ENCODE results near the gene POMZP3.
"Not testable (repeated sequence)": the region's sequence is repeated elsewhere in the genome, so short reads cannot be mapped to it uniquely, and the experiment has no call there.

Gene POMZP3

DNA sequence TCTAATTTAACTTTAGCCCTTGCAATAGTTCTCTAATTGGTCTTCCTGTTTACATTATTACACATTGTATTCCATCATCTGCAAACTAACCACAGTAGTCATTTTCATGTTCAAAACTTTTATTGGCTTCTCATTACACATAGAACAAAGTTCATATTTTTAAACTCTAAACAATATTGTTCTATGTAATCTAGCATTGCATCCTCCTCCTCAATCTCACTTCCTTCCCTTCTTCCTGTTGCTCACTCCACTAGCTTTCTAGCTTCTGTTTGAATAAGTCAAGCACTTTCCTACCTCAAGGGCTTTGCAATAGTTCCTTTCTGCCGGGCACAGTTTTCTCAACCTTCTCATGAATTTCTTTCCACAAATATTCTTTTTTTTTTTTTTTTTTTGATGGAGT, 38.5 kb downstream of the POMZP3 start:
- not testable (repeated sequence) for DNase-seq (ENCODE audit: low read depth, low spot score)

DNA sequence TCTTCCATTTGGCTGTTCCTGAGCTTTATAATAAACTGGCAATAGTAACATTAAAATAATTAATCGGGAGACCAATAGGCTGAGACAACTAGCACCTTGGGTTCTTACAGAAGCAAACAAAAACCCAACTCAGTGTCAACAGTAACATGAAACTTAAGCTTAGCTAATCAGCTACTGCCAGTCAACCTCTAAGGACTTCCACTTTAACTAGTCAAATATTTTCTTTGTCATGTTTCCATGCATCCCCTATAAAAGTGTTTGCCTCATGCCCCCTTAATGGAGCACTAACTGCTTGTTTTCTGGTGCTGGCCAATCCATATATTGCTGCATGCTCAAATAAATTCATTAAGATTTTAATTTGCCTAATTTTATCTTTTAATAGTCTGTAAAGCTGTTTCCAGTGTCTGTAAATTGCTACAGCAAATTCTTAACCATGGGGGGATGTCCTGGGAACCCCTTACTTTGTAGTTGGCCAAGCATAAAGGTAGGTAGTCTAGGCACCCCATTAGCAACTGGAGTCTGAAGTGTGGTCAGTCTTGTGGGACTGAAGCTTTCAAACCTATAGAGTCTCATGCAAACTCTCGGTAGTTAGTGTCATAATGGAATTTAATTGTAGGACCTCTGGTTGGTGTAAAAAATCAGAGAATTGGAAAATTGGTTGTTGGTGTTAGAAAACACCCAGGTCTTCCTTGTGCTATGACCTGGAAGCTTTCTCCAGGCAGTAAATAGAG, 40.3 kb downstream of the POMZP3 start:
- DNase-seq (ENCODE audit: low read depth, low spot score): not testable (repeated sequence)

DNA sequence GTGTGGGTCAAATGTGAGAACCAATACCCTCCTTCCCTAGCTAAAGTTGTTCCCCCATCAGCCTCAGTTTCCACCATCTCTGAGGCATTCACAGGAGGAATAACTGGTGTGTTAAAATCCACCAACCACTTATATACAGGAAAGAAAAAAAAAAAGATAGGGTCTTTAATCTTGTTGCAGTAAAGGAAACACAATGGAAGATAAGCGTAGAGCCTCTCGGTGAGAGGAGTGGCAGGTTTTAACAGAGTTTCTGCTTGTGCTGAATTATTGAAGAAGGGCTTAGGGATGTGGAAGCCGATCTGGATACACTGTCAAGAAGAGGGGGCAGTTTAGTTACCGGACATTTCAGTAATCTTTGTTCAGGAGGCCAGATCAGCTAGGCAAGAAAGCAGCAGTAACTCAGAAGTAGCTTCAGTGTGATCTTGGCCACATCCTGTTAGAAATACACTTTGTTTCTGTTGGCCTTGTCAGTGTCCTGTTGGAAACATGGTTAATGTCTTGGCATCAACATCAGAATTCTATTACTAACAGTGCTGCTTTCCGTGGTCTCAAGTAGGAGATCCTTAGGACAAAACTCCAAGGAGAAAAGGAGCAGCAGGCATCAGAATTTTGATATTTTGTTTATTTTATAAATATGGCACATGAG, 43.3 kb downstream of the POMZP3 start:
- DNase-seq (ENCODE audit: low read depth, low spot score): peak; percentile 27

DNA sequence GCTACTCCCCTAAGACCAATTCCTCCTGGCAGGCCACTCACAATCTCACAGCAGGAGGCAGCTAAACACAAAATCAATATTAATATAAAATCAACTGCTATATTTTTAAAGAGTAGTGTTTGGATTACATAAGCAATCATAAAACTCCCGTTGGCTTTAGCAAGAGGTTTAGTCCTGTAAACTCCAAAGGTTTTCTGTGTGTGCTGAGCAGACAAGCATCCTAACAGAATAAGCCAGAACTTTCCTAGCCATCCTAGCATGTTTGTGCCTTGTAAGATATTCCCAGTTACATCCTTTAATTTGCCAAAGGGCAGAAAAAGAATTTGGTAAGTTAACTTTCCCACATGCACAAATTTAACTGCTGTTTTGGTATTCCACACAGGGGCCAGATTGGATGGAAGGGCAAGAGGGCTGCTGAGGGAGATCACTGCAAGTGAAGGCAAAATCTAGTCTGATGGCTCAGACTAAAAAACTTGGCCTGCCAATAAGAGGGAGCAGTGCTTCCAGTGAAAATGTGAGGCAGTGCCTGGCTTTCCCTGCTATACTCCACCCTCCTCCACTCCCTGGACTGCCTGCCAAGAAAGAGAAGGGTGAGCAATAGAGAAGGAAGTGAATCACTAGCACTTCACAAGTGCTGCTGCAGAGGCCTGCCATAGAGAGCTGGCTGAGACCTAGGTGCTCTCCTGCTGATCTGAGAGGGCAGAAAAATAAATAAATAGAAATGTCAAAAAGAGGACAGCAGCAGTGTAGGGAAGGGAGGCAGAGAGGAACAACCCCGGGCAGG, 44.0 kb downstream of the POMZP3 start:
- DNase-seq (ENCODE audit: low read depth, low spot score): peak; percentile 42

DNA sequence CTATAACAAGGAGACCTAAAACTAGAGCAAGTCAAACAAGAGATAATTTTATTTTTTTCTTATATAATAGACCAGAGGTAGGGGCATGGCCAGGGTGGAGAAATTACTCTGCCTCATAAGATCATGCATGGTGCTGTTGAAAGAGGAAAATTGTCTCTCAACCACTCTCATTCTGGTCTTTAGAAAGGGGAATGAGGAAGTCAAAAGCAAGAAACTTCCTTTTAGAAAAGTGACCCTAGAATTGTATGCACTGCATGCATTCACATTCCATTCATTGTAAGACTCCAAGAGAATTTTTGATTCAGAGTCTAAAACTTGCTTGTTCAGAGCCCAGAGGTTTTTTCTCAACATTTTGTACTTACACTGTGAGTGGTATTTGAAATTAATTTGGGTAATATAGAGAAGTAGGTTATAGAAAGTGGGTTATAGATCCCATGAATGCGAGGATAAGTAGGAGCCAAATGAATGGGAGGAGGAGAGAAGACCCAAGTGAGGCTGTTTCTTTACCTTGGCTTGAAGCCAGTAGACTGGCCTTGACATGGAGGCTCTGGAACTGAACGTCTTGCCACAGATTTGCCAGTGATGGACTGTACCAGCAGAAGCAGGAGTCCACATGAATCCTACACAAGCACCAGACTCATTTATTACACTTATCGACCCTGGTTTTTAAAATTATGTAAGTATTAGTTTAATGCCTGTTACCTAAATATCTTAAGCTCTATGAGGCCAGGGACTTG, 51.0 kb downstream of the POMZP3 start:
- DNase-seq (ENCODE audit: low read depth, low spot score): not testable (repeated sequence)

DNA sequence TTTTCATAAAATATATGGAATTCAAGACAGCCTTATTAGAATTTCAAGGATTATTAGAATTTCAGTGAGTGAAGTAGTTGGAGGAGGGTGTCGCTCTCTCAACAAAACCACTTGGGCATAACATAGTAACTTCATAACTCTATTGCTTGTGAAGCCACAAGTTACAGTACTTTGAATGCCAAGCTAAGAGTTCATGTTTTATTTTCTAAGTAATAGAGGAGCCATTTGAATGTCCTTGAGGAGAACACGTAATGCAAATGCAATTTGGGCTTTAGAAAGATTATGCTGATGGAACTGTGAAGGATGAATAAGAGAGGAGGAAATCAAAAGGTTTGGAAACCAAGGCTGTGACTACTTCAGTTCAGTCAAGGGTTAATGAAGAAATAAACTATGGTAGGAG, 51.6 kb downstream of the POMZP3 start:
- not testable (repeated sequence) for DNase-seq (ENCODE audit: low read depth, low spot score)

DNA sequence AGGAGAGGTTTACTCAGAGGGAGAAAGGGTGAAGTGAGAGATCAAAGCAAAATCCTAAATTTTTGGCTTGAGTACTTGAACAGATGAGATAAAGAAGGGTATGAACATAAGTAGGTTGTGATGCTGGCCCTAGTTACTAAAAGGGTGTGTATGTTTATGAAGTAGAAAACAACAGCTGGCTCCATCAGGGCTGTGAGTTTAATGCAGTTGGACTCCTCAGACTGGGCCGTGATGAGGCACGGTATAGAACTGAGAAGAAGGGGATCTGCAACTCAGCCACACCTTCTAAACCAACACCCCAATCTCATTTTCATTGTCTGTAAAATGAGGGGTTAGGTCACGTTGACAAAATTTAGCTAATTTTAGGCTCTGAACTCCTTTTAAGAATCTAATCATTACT, 54.8 kb downstream of the POMZP3 start:
- DNase-seq (ENCODE audit: low read depth, low spot score): not testable (repeated sequence)

DNA sequence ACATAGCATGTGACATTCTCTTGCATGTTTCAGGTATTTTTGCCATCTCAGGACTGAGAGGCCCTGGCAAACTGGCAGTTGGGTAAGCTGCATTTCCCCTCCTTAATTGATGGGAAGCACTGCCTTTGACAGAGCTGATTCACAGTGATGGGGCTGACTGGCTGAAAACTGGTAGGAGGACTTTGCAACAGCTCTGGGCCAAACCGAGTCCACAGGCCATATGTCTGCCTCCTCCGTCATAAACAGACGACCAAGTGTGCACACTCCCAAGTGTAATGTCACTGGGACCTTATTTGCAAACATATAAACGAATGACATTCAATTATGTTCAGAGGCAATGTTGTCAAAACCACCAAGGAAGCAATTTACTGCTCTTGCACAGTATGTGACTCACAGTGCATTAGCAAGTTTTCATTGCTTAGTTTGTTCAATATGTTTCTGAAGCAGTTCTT, 56.7 kb downstream of the POMZP3 start:
- not testable (repeated sequence) for DNase-seq (ENCODE audit: low read depth, low spot score)

DNA sequence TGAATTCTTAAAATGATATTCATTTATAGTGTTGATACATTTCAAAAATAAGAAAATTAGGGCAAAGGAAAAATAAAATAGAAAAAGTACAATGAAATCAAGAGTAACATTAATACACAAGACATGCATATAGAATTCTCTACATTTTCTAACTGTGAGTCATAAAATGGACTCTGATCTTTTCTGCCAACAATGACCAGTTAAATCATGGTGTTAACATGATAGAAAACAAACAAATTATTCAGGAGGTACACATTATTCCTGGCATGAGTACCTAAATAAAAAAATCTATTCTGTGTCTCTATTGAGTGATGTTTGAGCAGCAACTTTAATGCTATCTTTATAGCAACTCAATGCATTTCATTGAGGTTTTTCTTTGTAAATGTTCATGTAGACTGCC, 58.3 kb downstream of the POMZP3 start:
- not testable (repeated sequence) for DNase-seq (ENCODE audit: low read depth, low spot score)

DNA sequence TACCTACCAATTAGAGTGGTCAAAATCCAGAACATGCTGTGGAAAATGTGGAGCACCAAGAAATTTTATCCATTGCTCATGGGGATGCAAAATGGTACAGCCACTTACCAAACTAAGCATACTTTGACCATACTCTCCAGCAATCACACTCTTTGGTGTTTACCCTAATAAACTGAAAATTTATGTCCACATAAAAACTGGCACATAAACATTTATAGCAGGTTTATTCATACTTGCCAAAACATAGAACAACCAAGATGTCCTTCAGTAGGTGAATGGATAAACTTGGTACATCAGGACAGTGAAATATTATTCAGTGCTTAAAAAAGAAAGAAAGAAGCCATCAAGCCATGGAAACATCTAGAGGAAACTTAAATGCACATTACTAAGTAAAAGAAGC, 59.3 kb downstream of the POMZP3 start:
- not testable (repeated sequence) for DNase-seq (ENCODE audit: low read depth, low spot score)

DNA sequence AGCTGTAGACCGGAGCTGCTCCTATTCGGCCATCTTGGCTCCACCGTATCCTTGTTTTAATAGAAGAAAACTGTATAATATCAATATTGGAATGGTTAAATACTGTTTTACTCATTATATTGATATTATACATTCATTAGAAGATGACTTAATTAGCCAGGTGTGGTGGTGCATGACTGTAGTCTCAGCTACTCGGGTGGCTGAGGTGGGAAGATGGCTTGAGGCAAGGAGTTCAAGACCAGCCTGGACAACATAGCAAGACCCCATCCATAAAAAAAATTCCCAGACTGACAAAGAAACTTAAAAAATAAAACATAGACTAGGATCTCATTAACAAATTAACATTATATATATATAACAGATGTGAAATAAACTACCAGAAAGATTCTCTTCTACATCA, 59.8 kb downstream of the POMZP3 start:
- DNase-seq (ENCODE audit: low read depth, low spot score): not testable (repeated sequence)

DNA sequence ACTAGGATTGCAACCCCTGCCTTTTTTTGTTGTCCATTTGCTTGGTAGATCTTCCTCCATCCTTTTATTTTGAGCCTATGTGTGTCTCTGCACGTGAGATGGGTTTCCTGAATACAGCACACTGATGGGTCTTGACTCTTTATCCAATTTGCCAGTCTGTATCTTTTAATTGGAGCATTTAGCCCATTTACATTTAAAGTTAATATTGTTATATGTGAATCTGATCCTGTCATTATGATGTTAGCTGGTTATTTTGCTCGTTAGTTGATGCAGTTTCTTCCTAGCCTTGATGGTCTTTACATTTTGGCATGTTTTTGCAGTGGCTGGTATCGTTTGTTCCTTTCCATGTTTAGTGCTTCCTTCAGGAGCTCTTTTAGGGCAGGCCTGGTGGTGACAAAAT, 62.1 kb downstream of the POMZP3 start:
- DNase-seq (ENCODE audit: low read depth, low spot score): not testable (repeated sequence)

DNA sequence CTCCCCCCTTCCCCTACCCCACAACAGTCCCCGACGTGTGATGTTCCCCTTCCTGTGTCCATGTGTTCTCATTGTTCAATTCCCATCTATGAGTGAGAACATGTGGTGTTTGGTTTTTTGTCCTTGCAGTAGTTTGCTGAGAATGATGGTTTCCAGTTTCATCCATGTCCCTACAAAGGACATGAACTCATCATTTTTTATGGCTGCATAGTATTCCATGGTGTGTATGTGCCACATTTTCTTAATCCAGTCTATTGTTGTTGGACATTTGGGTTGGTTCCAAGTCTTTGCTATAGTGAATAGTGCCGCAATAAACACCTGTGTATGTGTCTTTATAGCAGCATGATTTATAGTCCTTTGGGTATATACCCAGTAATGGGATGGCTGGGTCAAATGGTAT, 65.7 kb downstream of the POMZP3 start:
- not testable (repeated sequence) for DNase-seq (ENCODE audit: low read depth, low spot score)

DNA sequence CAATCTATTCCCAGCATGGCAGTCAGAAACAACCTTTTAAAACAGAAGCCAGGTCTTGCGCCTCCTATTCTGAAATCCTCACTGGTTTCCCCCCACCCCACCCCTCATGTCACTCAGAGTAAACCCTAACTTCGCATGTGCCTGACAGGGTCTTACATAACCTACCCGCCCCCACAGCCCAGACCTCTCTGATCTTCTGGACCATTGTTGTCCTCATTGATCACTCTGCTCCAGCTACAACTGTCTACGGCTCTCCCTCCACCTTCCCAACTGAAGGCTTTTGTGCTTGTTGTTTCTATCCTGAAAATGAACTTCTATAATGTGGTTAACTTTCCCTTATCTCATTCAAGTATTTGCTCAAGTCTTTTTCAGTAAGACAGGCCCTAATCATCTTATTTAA, 66.9 kb downstream of the POMZP3 start:
- DNase-seq (ENCODE audit: low read depth, low spot score): not testable (repeated sequence)
